WERI-Rb-1 (cell line): Measurements from ENCODE around the gene TIMM10B.

Experiments used
- DNase-seq: peaks from one replicate; pipeline ENCODE4 v3.0.0-alpha.2; 2020
- H3K27ac ChIP-seq: fragments of 250-450 bp; sonication (Bioruptor Pico); 2 replicates; pipeline ENCODE4 v1.5.1; 2020; ENCODE audit warnings: mild to moderate bottlenecking, moderate library complexity
- H3K27me3 ChIP-seq: fragments of 250-450 bp; sonication (Bioruptor Pico); 2 replicates; pipeline ENCODE4 v1.5.1; 2021; ENCODE audit warnings: mild to moderate bottlenecking, low read depth, moderate library complexity; ENCODE audit not compliant: insufficient read depth, severe bottlenecking
- H3K36me3 ChIP-seq: fragments of 250-450 bp; sonication (Bioruptor Pico); 2 replicates; pipeline ENCODE4 v1.5.1; 2020; ENCODE audit warnings: mild to moderate bottlenecking, moderate library complexity
- H3K4me3 ChIP-seq: 2 replicates; pipeline ENCODE4 v1.5.1; 2011; ENCODE audit warnings: low read depth, mild to moderate bottlenecking, control low read depth, low read length
- H3K9me3 ChIP-seq: fragments of 250-450 bp; sonication (Bioruptor Pico); 2 replicates; pipeline ENCODE4 v1.5.1; 2021; ENCODE audit warnings: mild to moderate bottlenecking, moderate library complexity; ENCODE audit not compliant: severe bottlenecking
- CTCF ChIP-seq: IDR thresholded peaks from 2 replicates; pipeline ENCODE4 v1.5.1; 2011; ENCODE audit warnings: low read depth, mild to moderate bottlenecking, control low read depth, inconsistent platforms, low read length

TIMM10B gene

GRCh38 chr11:6486938-6487337 lies 5.6 kb downstream of the TIMM10B start:
- H3K4me3 ChIP-seq = no peak overlapping the region
- H3K9me3 ChIP-seq = no peaks in the 10 kb centered on the region
- no peak for TF ChIP-seq CTCF
- H3K27me3 ChIP-seq = no peaks in the 10 kb centered on the region
- no peak for DNase-seq
- H3K36me3 ChIP-seq = peaks cover 29% of the 10 kb centered on the region
- no peak overlapping the region for H3K27ac ChIP-seq

- H3K27me3 ChIP-seq = no peaks in the 10 kb centered on the region
- H3K4me3 ChIP-seq = no peak overlapping the region
- H3K9me3 ChIP-seq = no peaks in the 10 kb centered on the region
- no peak for DNase-seq
- no peak overlapping the region for H3K27ac ChIP-seq
- peaks cover 15% of the 10 kb centered on the region for H3K36me3 ChIP-seq
- TF ChIP-seq CTCF = no peak
These were observed 7.0 kb downstream of the TIMM10B start for GRCh38 chr11:6488342-6488741.

GRCh38 chr11:6488821-6489220 lies 7.5 kb downstream of the TIMM10B start:
- DNase-seq = no peak
- no peaks in the 10 kb centered on the region for H3K27me3 ChIP-seq
- H3K4me3 ChIP-seq = no peak overlapping the region
- H3K9me3 ChIP-seq = no peaks in the 10 kb centered on the region
- H3K27ac ChIP-seq = no peak overlapping the region
- H3K36me3 ChIP-seq = peaks cover 14% of the 10 kb centered on the region
- TF ChIP-seq CTCF = no peak

GRCh38 chr11:6489306-6489705 lies 8.0 kb downstream of the TIMM10B start:
- no peak overlapping the region for H3K27ac ChIP-seq
- no peaks in the 10 kb centered on the region for H3K27me3 ChIP-seq
- no peaks in the 10 kb centered on the region for H3K9me3 ChIP-seq
- H3K36me3 ChIP-seq = peaks cover 14% of the 10 kb centered on the region
- no peak for TF ChIP-seq CTCF
- H3K4me3 ChIP-seq = no peak overlapping the region
- no peak for DNase-seq

- no peaks in the 10 kb centered on the region; the same call in none of the 2 replicates for H3K36me3 ChIP-seq
- no peaks in the 10 kb centered on the region for H3K9me3 ChIP-seq
- no peak for DNase-seq
- H3K27me3 ChIP-seq = no peaks in the 10 kb centered on the region
- no peak within 1 kb of the TSS for H3K27ac ChIP-seq
- TF ChIP-seq CTCF = no peak
- no peak within 1 kb of the TSS for H3K4me3 ChIP-seq
These were observed 16.0 kb downstream of the TIMM10B start, which contains the start of gene DNHD1 for GRCh38 chr11:6497069-6497839. Gene DNHD1 (plus strand): TSS chr11:6497280. CDS start chr11:6498216, 936 bp downstream.

- Histone ChIP-seq H3K27ac (no peak overlapping the region), H3K36me3 (no peaks in the 10 kb centered on the region; the same call in none of the 2 replicates), H3K9me3 (no peaks in the 10 kb centered on the region), H3K4me3 (no peak overlapping the region), H3K27me3 (no peaks in the 10 kb centered on the region)
- no peak for DNase-seq
- no peak for TF ChIP-seq CTCF
These were observed 16.8 kb downstream of the TIMM10B start for GRCh38 chr11:6498121-6498520.
